Sigmoid colon (tissue), 7 donors: ENCODE data around the gene DPY19L1. TPM values are rescaled to one million over a fixed set of nuclear protein-coding genes. Genes with fewer than 3 reads are reported as not detected.
"Not testable (repeated sequence)": the region's sequence is repeated elsewhere in the genome, so short reads cannot be mapped to it uniquely, and the experiment has no call there.

Source experiments
- DNase-seq: peaks from one replicate; pipeline ENCODE4 v3.0.0-alpha.2; 2019
- H3K27ac ChIP-seq, 4 donors: fragments of 200-600 bp; sonication (generic); one replicate each; pipeline ENCODE4 v1.5.1; 2016 to 2019; ENCODE audit warnings: mild to moderate bottlenecking in 1 of 4
- H3K27me3 ChIP-seq, 3 donors: fragments of 200-600 bp; sonication (generic); one replicate each; pipeline ENCODE4 v1.5.1; 2019; ENCODE audit warnings: mild to moderate bottlenecking in 1 of 3
- H3K36me3 ChIP-seq, 4 donors: fragments of 200-600 bp; sonication (generic); one replicate each; pipeline ENCODE4 v1.5.1; 2016 to 2019
- H3K4me1 ChIP-seq, 4 donors: fragments of 200-600 bp; sonication (generic); one replicate each; pipeline ENCODE4 v1.5.1; 2017 to 2019
- H3K4me3 ChIP-seq, 4 donors: fragments of 200-600 bp; sonication (generic); one replicate each; pipeline ENCODE4 v1.5.1; 2017 to 2019; ENCODE audit warnings: mild to moderate bottlenecking in 2 of 4, moderate library complexity in 1 of 4
- H3K9me3 ChIP-seq, 4 donors: fragments of 200-600 bp in 3 of 4; sonication (generic) in 3 of 4; one replicate each; pipeline versions ENCODE4 v1.5.1 to v1.6.1; 2013 to 2019
- CTCF ChIP-seq, 4 experiments: fragments of 450-650 bp in 3 of 4; fragments of 200-600 bp in 1 of 4; IDR thresholded peaks; one replicate each; pipeline ENCODE4 v1.5.1; 2016 to 2019; ENCODE audit warnings: antibody characterized with exemption in 4 of 4, mild to moderate bottlenecking in 3 of 4, moderate library complexity in 2 of 4
- EP300 ChIP-seq, 4 donors: sonication (generic); formaldehyde crosslinking; IDR thresholded peaks; one replicate each; pipeline ENCODE4 v1.6.1; 2017; ENCODE audit warnings: antibody characterized with exemption in 4 of 4
- POLR2A ChIP-seq, 2 donors: fragments of 450-650 bp; IDR thresholded peaks; one replicate each; pipeline ENCODE4 v1.6.1; 2016; ENCODE audit warnings: antibody characterized with exemption in 2 of 2, mild to moderate bottlenecking in 2 of 2, moderate library complexity in 2 of 2
- POLR2AphosphoS5 ChIP-seq, 4 donors: sonication (generic); formaldehyde crosslinking; IDR thresholded peaks; one replicate each; pipeline ENCODE4 v1.6.1; 2017; ENCODE audit warnings: antibody characterized with exemption in 4 of 4
- WGBS, 2 donors: extraction: QIAGEN DNeasy Blood & Tissue Kit; methylation state at CpG; one replicate each; pipeline ENCODE4 v1.1.7; 2013; 5-methylcytosine and 5-hydroxymethylcytosine counted together
- intact Hi-C: fragments of 100-400 bp; cut with DNase I; formaldehyde crosslinking; loops from one replicate; pipeline ENCODE4 v1.15.1; 2023
- polyA plus RNA-seq, 3 donors: library from polyadenylated mRNA; stranded (reverse); fragments of 200-250 nt; gene quantifications; one replicate each; pipeline ENCODE4 v1.2.3, GENCODE V29; 2013
- total RNA-seq, 4 donors: library from RNA; depleted of rRNA; stranded (reverse); fragments of >200 nt; gene quantifications; one replicate each; pipeline ENCODE4 v1.1.0, GENCODE V29; 2016
- donor health status: healthy with polysubstance abuse.
- donor health status: Bipolar disorder and iron deficiency.
- donor health status: healthy.

DPY19L1 gene
- total and polyA plus RNA-seq, 7 donors = 1.8 to 17.1 (median 12.1) TPM

GRCh38 chr7:35004531-35005095, 32.7 kb downstream of the DPY19L1 start:
- H3K27ac ChIP-seq = peak overlapping the region in 3 of 4 donors; percentile 73 to 77 (median 76)
- H3K4me1 ChIP-seq = peaks cover 0 to 29% (median 25%) of the 10 kb centered on the region in 4 donors
- H3K4me3 ChIP-seq = no peak overlapping the region
- no peaks in the 10 kb centered on the region for H3K27me3 ChIP-seq
- DNase-seq = no peak
- no peaks in the 10 kb centered on the region for H3K36me3 ChIP-seq
- intact Hi-C loops = loop anchor here (5.0 kb wide), 1 partner anchor 33 kb away; the partner anchor contains the start of gene DPY19L1
- WGBS, 2 donors = 29 to 62% methylated on average over 1 of the region's 1 CpG
- TF ChIP-seq POLR2AphosphoS5 (IDR thresholded peaks at IDR 0.05) = no peak
- TF ChIP-seq CTCF (IDR thresholded peaks at IDR 0.05) = no peak
- no peak for TF ChIP-seq EP300 (IDR thresholded peaks at IDR 0.05)
- TF ChIP-seq POLR2A (IDR thresholded peaks at IDR 0.05) = no peak
- H3K9me3 ChIP-seq = no peaks in the 10 kb centered on the region

GRCh38 chr7:35003679-35004303, 33.5 kb downstream of the DPY19L1 start:
- peaks cover 0 to 29% (median 25%) of the 10 kb centered on the region in 4 donors for H3K4me1 ChIP-seq
- H3K27me3 ChIP-seq = no peaks in the 10 kb centered on the region
- 19 to 72% methylated on average over 7 of the region's 7 CpGs for WGBS, 2 donors
- intact Hi-C loops = loop anchor here (5.0 kb wide), 1 partner anchor 34 kb away; the partner anchor contains the start of gene DPY19L1
- TF ChIP-seq CTCF (IDR thresholded peaks at IDR 0.05) = no peak
- TF ChIP-seq POLR2A (IDR thresholded peaks at IDR 0.05) = no peak
- TF ChIP-seq POLR2AphosphoS5 (IDR thresholded peaks at IDR 0.05) = no peak
- no peak for TF ChIP-seq EP300 (IDR thresholded peaks at IDR 0.05)
- H3K9me3 ChIP-seq = no peaks in the 10 kb centered on the region
- H3K36me3 ChIP-seq = no peaks in the 10 kb centered on the region
- DNase-seq = peak; percentile 65
- no peak overlapping the region for H3K4me3 ChIP-seq
- H3K27ac ChIP-seq = peak overlapping the region in 3 of 4 donors; percentile 73 to 77 (median 76)

- not testable (repeated sequence) for H3K9me3 ChIP-seq, H3K36me3 ChIP-seq, H3K4me3 ChIP-seq, DNase-seq, H3K27me3 ChIP-seq
- WGBS, 2 donors = 19 to 75% methylated on average over 1 of the region's 1 CpG
- peaks cover 0 to 29% (median 25%) of the 10 kb centered on the region in 4 donors for H3K4me1 ChIP-seq
- peak overlapping the region in 3 of 4 donors; percentile 73 to 77 (median 76) for H3K27ac ChIP-seq
- intact Hi-C loops = loop anchor here (5.0 kb wide), 1 partner anchor 34 kb away; the partner anchor contains the start of gene DPY19L1
Observed at GRCh38 chr7:35003177-35003650, 34.1 kb downstream of the DPY19L1 start.

GRCh38 chr7:34998335-34998734, 39.0 kb downstream of the DPY19L1 start:
- not testable (repeated sequence) for H3K36me3 ChIP-seq, H3K27ac ChIP-seq
- WGBS, 2 donors = 77 to 86% methylated on average over 6 of the region's 6 CpGs

GRCh38 chr7:34996423-34997090, 40.7 kb downstream of the DPY19L1 start:
- H3K27ac ChIP-seq, H3K4me3 ChIP-seq, DNase-seq, H3K9me3 ChIP-seq, H3K4me1 ChIP-seq, H3K36me3 ChIP-seq, H3K27me3 ChIP-seq, intact Hi-C loops: not testable (repeated sequence)
- 86 to 92% methylated on average over 4 to 5 of the region's 5 CpGs for WGBS, 2 donors

More at GRCh38 chr7:34998335-34998734, 39.0 kb downstream of the DPY19L1 start:
- H3K27me3 ChIP-seq, H3K9me3 ChIP-seq, H3K4me3 ChIP-seq, intact Hi-C loops, H3K4me1 ChIP-seq, DNase-seq: not testable (repeated sequence)

GRCh38 chr7:34995757-34996156, 41.5 kb downstream of the DPY19L1 start:
- Histone ChIP-seq H3K27me3 (no peaks in the 10 kb centered on the region), H3K9me3 (no peaks in the 10 kb centered on the region), H3K4me3 (no peak overlapping the region), H3K27ac (no peak overlapping the region), H3K36me3 (no peaks in the 10 kb centered on the region), H3K4me1 (no peaks in the 10 kb centered on the region)
- 84 to 96% methylated on average over 7 of the region's 7 CpGs for WGBS, 2 donors
- TF ChIP-seq POLR2AphosphoS5 (IDR thresholded peaks at IDR 0.05) (no peak), CTCF (IDR thresholded peaks at IDR 0.05) (no peak), EP300 (IDR thresholded peaks at IDR 0.05) (no peak), POLR2A (IDR thresholded peaks at IDR 0.05) (no peak)
- intact Hi-C loops = no loop called here
- no peak for DNase-seq
